GM12874 (cell line): ENCODE data around the gene CBX7.

Source experiments
- TF ChIP-seq, protein P1 (sequence below): IDR thresholded peaks from 2 replicates; pipeline ENCODE4 v1.5.1; 2011; ENCODE audit warnings: low read depth, mild to moderate bottlenecking, control low read depth, low read length, moderate library complexity; ENCODE audit not compliant: insufficient read depth

CBX7 gene

GRCh38 chr22:39177456-39177775 lies 24.9 kb upstream of the CBX7 start:
- TF ChIP-seq, protein P1, sequence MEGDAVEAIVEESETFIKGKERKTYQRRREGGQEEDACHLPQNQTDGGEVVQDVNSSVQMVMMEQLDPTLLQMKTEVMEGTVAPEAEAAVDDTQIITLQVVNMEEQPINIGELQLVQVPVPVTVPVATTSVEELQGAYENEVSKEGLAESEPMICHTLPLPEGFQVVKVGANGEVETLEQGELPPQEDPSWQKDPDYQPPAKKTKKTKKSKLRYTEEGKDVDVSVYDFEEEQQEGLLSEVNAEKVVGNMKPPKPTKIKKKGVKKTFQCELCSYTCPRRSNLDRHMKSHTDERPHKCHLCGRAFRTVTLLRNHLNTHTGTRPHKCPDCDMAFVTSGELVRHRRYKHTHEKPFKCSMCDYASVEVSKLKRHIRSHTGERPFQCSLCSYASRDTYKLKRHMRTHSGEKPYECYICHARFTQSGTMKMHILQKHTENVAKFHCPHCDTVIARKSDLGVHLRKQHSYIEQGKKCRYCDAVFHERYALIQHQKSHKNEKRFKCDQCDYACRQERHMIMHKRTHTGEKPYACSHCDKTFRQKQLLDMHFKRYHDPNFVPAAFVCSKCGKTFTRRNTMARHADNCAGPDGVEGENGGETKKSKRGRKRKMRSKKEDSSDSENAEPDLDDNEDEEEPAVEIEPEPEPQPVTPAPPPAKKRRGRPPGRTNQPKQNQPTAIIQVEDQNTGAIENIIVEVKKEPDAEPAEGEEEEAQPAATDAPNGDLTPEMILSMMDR, result no peak

- TF ChIP-seq, protein P1, result no peak
These were observed 24.4 kb upstream of the CBX7 start for GRCh38 chr22:39176714-39177455.

DNA sequence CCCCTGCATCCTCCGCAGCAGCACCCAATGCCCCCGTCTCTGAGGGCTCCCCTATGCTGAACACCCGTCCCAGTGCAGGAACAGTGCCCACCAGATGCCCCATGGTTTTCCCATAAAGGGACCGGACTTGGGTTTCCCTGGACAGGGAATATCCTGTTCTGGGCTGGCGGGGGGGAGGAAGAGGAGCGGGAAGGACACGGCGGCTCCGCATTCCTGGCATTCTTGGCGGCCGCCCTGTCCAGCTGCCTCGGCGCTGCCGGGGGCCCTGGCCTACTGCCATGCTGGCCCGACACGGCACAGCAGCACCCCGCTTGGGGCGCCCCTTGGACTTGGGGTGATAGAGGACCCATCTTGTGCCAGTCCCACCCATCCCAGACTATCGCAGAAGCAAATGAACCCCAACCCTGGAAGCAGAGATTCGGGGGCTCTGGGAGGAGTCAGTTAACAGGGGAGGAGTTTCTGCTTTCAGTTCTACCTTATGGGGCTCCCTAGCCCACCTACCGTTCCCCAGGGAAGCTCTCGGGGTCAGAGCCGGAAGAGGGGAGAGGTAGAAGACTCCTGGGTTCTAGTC lies 23.7 kb upstream of the CBX7 start:
- TF ChIP-seq, protein P1, result no peak

GRCh38 chr22:39175353-39176142 lies 23.1 kb upstream of the CBX7 start:
- TF ChIP-seq, protein P1, result no peak

GRCh38 chr22:39174498-39175352 lies 22.2 kb upstream of the CBX7 start:
- TF ChIP-seq, protein P1, result no peak

DNA sequence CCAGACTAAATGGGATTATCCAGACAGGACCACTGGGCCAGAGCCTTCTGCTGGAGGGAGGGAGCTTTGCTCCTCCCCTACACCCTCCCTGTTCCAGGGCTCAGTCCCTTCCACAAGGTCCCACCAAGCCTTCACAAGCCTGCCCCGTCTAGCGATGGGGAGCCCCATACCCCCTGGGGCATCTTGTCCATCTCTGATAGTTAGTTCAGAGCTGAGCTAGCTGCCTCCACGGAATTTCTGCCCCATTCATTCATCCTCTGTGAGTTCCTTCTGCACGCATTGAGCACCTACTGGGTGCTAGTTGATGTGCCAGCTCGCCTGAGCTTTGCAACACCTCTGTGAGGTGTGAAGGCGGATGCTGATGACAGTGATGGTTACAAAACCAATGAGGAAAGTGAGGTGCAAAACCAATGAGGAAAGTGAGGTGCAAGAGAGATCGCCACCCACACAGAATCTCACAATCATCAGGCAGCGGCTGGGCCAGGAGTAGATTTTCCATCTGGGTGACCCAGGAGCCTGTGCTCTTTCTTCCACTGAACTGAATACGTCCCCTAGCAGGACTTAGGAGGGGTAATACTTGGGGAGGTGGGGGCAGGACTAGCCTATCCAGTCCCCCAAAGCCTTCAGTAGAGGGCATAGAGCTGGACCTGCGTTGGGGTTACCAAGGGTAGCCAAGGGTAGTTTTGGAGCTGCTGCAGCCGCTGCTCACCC lies 21.5 kb upstream of the CBX7 start:
- TF ChIP-seq, protein P1, result no peak
